Natural killer cell treated with Interleukin-12 subunit alpha and Interleukin-12 subunit beta and Interleukin-15 and Interleukin-18, amount 100 ng/mL, for 72 hours (primary cell): ENCODE measurements around the gene FDCSP. TPM values are rescaled to one million over a fixed set of nuclear protein-coding genes. Genes with fewer than 3 reads are reported as not detected.
"Not testable (repeated sequence)": the region's sequence is repeated elsewhere in the genome, so short reads cannot be mapped to it uniquely, and the experiment has no call there.

ENCODE experiments used
- ATAC-seq, 2 donors: fragments of 150-1000 bp; cut with Tn5 transposase in 1 of 2; sonication (Bioruptor Pico), chemical (Tn5 transposase) in 1 of 2; 2 replicates each; pipeline ENCODE4 v1.10.0; 2021
- DNase-seq: peaks from one replicate; pipeline ENCODE4 v3.0.0; 2022; ENCODE audit warnings: low spot score
- H3K27ac Mint-ChIP-seq, 2 donors: 1 replicate in 1 of 2; 2 replicates in 1 of 2; pipeline ENCODE4 v1.8.0; 2022; ENCODE audit warnings: mixed read lengths in 2 of 2, mild to moderate bottlenecking in 1 of 2, moderate library complexity in 1 of 2
- H3K27me3 Mint-ChIP-seq, 2 donors: 1 replicate in 1 of 2; 2 replicates in 1 of 2; pipeline ENCODE4 v1.8.0; 2022; ENCODE audit warnings: mixed read lengths in 2 of 2
- H3K36me3 Mint-ChIP-seq: one replicate; pipeline ENCODE4 v1.8.0; 2022; ENCODE audit warnings: mixed read lengths
- H3K4me1 Mint-ChIP-seq, 2 donors: 1 replicate in 1 of 2; 2 replicates in 1 of 2; pipeline ENCODE4 v1.8.0; 2022; ENCODE audit warnings: low read depth in 2 of 2, mixed read lengths in 2 of 2, mild to moderate bottlenecking in 1 of 2
- H3K4me3 Mint-ChIP-seq: one replicate; pipeline ENCODE4 v1.8.0; 2022; ENCODE audit warnings: mixed read lengths
- H3K9me3 Mint-ChIP-seq: 2 replicates; pipeline ENCODE4 v1.8.0; 2022; ENCODE audit warnings: mixed read lengths
- total RNA-seq, 2 donors: library from RNA; stranded (reverse); gene quantifications; one replicate each; pipeline ENCODE4 v1.2.3, GENCODE V29; 2022

The FDCSP gene
- total RNA-seq, 2 donors from 2014 or later: not detected

- ATAC-seq (no peak), DNase-seq (no peak)
- Mint-ChIP-seq H3K9me3 (no peaks in the 10 kb centered on the region), H3K27ac (no peak overlapping the region), H3K36me3 (no peaks in the 10 kb centered on the region), H3K4me1 (no peaks in the 10 kb centered on the region), H3K4me3 (no peak overlapping the region), H3K27me3 (no peaks in the 10 kb centered on the region)
These were observed 28.1 kb upstream of the FDCSP start for GRCh38 chr4:70197842-70198241.

- H3K9me3 Mint-ChIP-seq: peaks cover 4% of the 10 kb centered on the region
These were observed 22.3 kb upstream of the FDCSP start for GRCh38 chr4:70203601-70204000.

DNA sequence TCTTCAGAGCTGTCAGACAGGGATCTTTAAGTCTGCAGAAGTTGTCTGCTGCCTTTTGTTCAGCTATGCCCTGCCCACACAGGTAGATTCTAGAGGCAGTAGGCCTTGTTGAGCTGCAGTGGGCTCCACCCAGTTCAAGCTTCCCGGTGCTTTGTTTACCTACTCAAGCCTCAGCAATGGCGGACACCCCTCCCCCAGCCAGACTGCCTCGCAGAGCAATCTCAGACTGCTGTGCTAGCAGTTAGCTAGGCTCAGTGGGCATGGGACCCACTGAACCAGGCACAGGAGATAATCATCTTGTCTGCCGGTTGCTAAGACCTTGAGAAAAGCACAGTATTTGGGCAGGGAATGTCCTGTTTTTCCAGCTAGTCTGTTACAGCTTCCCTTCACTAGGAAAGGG lies 13.2 kb upstream of the FDCSP start:
- not testable (repeated sequence) for H3K4me1 Mint-ChIP-seq, H3K27me3 Mint-ChIP-seq, H3K36me3 Mint-ChIP-seq, H3K9me3 Mint-ChIP-seq, H3K4me3 Mint-ChIP-seq, H3K27ac Mint-ChIP-seq, ATAC-seq, DNase-seq

More at GRCh38 chr4:70203601-70204000, 22.3 kb upstream of the FDCSP start:
- Mint-ChIP-seq H3K4me1 (no peaks in the 10 kb centered on the region), H3K4me3 (no peak overlapping the region), H3K27me3 (no peaks in the 10 kb centered on the region), H3K27ac (no peak overlapping the region), H3K36me3 (no peaks in the 10 kb centered on the region)
- ATAC-seq: no peak
- DNase-seq: no peak

GRCh38 chr4:70216109-70216508 lies 9.8 kb upstream of the FDCSP start:
- not testable (repeated sequence) for H3K27me3 Mint-ChIP-seq, H3K36me3 Mint-ChIP-seq, DNase-seq, H3K27ac Mint-ChIP-seq, ATAC-seq, H3K4me1 Mint-ChIP-seq, H3K4me3 Mint-ChIP-seq, H3K9me3 Mint-ChIP-seq

DNA sequence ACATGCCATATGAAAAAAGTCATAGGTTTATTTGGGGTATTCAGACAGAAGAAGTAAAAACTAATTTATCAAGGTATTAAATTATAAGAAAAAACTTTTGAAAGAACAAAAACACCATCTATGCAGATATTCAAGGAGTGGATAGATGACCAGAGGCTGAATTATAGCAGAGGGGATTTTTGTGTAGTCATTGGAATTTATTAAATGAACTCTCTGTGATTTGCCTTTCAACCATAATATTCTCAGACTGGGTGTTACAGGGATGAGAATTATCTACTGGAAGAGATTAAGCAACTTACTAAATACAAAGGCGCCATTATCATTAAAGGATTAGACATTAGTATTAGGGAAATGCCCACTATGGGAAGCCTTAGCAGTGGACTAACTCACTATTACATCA lies 9.4 kb upstream of the FDCSP start:
- H3K4me1 Mint-ChIP-seq, H3K9me3 Mint-ChIP-seq, H3K4me3 Mint-ChIP-seq, H3K27me3 Mint-ChIP-seq, H3K27ac Mint-ChIP-seq, ATAC-seq, DNase-seq, H3K36me3 Mint-ChIP-seq: not testable (repeated sequence)

GRCh38 chr4:70221389-70221788 lies 4.5 kb upstream of the FDCSP start:
- ATAC-seq, H3K9me3 Mint-ChIP-seq, H3K27me3 Mint-ChIP-seq, H3K27ac Mint-ChIP-seq, H3K4me1 Mint-ChIP-seq, H3K36me3 Mint-ChIP-seq, H3K4me3 Mint-ChIP-seq, DNase-seq: not testable (repeated sequence)

DNA sequence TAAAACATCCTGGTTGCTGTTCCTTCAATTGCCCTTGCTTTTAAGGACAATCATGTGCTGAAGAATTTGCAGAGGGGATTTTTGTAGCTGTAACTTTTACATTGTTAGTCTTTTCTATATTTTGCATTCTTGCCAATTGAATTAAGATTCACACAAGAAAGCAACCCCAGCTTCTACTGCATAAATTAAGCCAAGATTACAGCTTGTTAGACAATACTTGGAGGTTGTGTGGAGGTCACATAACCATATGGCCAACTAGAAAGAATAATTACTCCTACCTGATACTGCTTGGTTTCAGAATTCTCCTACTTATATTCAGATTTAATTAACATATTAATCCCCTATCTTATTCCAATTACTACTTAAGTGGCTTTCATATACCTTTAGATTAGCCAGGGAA lies 4.1 kb upstream of the FDCSP start:
- not testable (repeated sequence) for H3K4me1 Mint-ChIP-seq, DNase-seq, H3K9me3 Mint-ChIP-seq, ATAC-seq, H3K27ac Mint-ChIP-seq, H3K36me3 Mint-ChIP-seq, H3K27me3 Mint-ChIP-seq, H3K4me3 Mint-ChIP-seq

DNA sequence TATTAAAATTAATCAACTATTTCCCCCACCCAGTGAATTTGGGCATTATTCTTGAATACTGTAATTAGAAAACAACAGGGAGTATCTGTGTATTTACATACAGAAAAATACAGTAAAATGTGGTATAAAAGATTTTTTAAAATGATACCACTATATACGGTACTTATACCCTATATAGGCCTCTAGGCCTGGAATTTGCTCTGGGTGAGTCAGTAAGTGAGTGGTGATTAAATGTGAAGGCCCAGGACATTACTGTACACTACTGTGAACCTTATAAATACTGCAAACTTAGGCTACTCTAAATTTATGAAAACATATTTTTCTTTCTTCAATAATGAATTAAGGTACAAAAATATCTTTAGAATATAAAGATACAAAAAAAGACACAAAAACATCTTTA lies 10.2 kb downstream of the FDCSP start:
- no peak overlapping the region for H3K4me3 Mint-ChIP-seq
- H3K27ac Mint-ChIP-seq: no peak overlapping the region
- DNase-seq (no peak), ATAC-seq (no peak)
- no peaks in the 10 kb centered on the region for H3K4me1 Mint-ChIP-seq
- H3K9me3 Mint-ChIP-seq: no peaks in the 10 kb centered on the region
- H3K27me3 Mint-ChIP-seq: no peaks in the 10 kb centered on the region
- no peaks in the 10 kb centered on the region for H3K36me3 Mint-ChIP-seq

GRCh38 chr4:70239131-70239883 lies 13.4 kb downstream of the FDCSP start:
- DNase-seq (no peak), ATAC-seq (no peak)
- H3K4me1 Mint-ChIP-seq: no peaks in the 10 kb centered on the region
- H3K36me3 Mint-ChIP-seq: no peaks in the 10 kb centered on the region
- no peaks in the 10 kb centered on the region for H3K9me3 Mint-ChIP-seq
- no peak overlapping the region for H3K27ac Mint-ChIP-seq
- H3K4me3 Mint-ChIP-seq: no peak overlapping the region
- no peaks in the 10 kb centered on the region for H3K27me3 Mint-ChIP-seq

GRCh38 chr4:70239884-70240591 lies 14.1 kb downstream of the FDCSP start:
- Mint-ChIP-seq H3K4me1 (no peaks in the 10 kb centered on the region), H3K27me3 (no peaks in the 10 kb centered on the region), H3K36me3 (no peaks in the 10 kb centered on the region), H3K4me3 (no peak overlapping the region), H3K27ac (no peak overlapping the region), H3K9me3 (no peaks in the 10 kb centered on the region)
- ATAC-seq (no peak), DNase-seq (no peak)

DNA sequence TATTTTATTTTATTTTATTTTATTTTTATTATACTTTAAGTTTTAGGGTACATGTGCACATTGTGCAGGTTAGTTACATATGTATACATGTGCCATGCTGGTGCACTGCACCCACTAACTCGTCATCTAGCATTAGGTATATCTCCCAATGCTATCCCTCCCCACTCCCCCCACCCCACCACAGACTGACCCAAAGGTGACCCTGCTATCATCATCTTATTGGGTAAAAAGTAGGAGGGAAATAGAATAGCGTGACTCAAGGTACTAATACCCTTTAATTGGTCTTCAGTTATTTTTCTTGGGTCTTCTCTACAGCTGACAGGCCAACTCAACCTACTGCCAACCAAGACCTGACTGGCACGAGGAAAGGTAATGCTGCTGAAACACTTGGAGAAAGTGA lies 16.4 kb downstream of the FDCSP start, which contains the start of gene CSN3:
Gene CSN3, plus strand, starts transcription at position 301 of the 400 bp plus-strand sequence. CDS start 2,223 bp downstream, outside the sequence.
- H3K4me1 Mint-ChIP-seq, H3K27me3 Mint-ChIP-seq, ATAC-seq, H3K36me3 Mint-ChIP-seq, H3K27ac Mint-ChIP-seq, DNase-seq, H3K9me3 Mint-ChIP-seq, H3K4me3 Mint-ChIP-seq: not testable (repeated sequence)

- Mint-ChIP-seq H3K4me3 (no peak overlapping the region), H3K9me3 (no peaks in the 10 kb centered on the region), H3K27me3 (no peaks in the 10 kb centered on the region), H3K4me1 (no peaks in the 10 kb centered on the region), H3K36me3 (no peaks in the 10 kb centered on the region), H3K27ac (no peak overlapping the region)
- ATAC-seq (no peak), DNase-seq (no peak)
These were observed 17.2 kb downstream of the FDCSP start for GRCh38 chr4:70243091-70243490.

DNA sequence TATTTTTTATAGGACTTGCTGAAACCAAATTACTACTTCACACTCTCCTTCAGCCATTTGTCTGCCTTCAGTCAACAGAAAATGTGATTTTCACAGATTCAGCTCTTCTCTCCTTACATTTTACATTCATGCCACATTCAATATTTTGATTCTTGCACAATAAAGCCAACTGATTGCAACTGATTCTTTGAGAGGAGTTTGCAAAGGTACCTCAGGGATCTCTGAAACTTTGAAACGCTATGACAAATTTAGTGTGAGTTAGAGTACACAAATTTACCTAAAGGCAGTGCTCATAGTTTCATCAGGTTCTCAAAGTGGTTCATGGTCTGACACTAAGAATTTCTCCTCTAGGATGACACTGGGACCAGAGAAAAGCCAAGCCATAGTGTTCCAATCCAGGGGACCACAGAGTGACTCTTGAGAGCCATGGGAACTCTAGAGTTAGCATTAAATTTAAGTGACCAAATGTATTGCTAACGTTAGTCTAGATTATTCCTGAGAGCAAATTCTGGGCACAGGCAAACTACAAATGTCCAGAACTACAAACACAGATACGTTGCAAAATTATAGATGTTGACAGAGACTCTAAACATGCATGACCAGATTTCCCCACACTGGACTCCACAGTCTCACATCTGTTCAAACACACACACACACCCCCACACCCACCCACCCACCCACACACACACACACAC lies 25.5 kb downstream of the FDCSP start:
- ATAC-seq: no peak
- H3K9me3 Mint-ChIP-seq: peaks cover 4% of the 10 kb centered on the region
- H3K36me3 Mint-ChIP-seq: no peaks in the 10 kb centered on the region
- no peaks in the 10 kb centered on the region for H3K27me3 Mint-ChIP-seq
- DNase-seq: no peak
- no peak overlapping the region for H3K4me3 Mint-ChIP-seq
- H3K27ac Mint-ChIP-seq: no peak overlapping the region
- H3K4me1 Mint-ChIP-seq: no peaks in the 10 kb centered on the region

- H3K4me1 Mint-ChIP-seq: no peaks in the 10 kb centered on the region
- no peak for DNase-seq
- peaks cover 4% of the 10 kb centered on the region for H3K9me3 Mint-ChIP-seq
- H3K4me3 Mint-ChIP-seq: no peak overlapping the region
- H3K27me3 Mint-ChIP-seq: no peaks in the 10 kb centered on the region
- H3K27ac Mint-ChIP-seq: no peak overlapping the region
- H3K36me3 Mint-ChIP-seq: no peaks in the 10 kb centered on the region
- no peak for ATAC-seq
These were observed 26.0 kb downstream of the FDCSP start for GRCh38 chr4:70251945-70252277.
